Measurements from ENCODE around the gene CCDC196.
"Not testable (repeated sequence)": the region's sequence is repeated elsewhere in the genome, so short reads cannot be mapped to it uniquely, and the experiment has no call there.

CCDC196 gene

DNA sequence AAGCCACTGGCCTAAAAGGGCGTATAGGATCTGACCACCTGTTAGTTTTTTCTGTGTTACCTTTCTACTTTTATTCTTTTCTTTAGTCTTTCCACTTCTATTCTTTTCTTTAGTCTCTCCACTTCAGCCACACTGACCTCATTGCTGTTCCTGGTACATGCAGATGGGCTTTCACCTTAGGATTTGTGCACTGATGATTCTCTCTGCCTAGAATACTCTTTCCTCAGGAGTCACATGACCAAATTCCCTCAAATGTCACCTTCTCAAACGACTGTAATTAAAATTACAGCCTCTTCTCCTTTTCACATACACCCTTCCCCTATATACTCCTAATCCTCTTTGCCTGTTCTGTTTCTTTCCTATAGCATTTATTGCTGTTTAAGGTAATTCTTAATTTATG, 57.8 kb downstream of the CCDC196 start:
- ATAC-seq (replicated peaks) = no peak
- H3K36me3 Mint-ChIP-seq (ENCODE audit: insufficient read depth) = no peaks in the 10 kb centered on the region
- no peak for DNase-seq
- no peaks in the 10 kb centered on the region for H3K27me3 Mint-ChIP-seq
- H3K4me3 Mint-ChIP-seq = no peak overlapping the region
- H3K9me3 Mint-ChIP-seq = peaks cover 0 to 2% of the 10 kb centered on the region in 2 donors
- H3K27ac Mint-ChIP-seq = no peak overlapping the region
- H3K4me1 Mint-ChIP-seq (ENCODE audit: low read depth in 2 of 2) = peaks cover 0 to 1% of the 10 kb centered on the region in 2 donors

DNA sequence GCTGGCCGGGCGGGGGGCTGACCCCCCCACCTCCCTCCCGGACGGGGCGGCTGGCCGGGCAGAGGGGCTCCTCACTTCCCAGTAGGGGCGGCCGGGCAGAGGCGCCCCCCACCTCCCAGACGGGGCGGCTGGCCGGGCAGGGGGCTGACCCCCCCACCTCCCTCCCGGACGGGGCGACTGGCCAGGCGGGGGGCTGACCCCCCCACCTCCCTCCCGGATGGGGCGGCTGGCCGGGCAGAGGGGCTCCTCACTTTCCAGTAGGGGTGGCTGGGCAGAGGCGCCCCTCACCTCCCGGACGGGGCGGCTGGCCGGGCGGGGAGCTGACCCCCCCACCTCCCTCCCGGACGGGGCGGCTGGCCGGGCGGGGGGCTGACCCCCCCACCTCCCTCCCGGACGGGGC, 59.0 kb downstream of the CCDC196 start:
- not testable (repeated sequence) for H3K36me3 Mint-ChIP-seq (ENCODE audit: insufficient read depth); ATAC-seq (replicated peaks); DNase-seq; H3K4me3 Mint-ChIP-seq; H3K27ac Mint-ChIP-seq; H3K9me3 Mint-ChIP-seq; H3K27me3 Mint-ChIP-seq; H3K4me1 Mint-ChIP-seq (ENCODE audit: low read depth in 2 of 2)

DNA sequence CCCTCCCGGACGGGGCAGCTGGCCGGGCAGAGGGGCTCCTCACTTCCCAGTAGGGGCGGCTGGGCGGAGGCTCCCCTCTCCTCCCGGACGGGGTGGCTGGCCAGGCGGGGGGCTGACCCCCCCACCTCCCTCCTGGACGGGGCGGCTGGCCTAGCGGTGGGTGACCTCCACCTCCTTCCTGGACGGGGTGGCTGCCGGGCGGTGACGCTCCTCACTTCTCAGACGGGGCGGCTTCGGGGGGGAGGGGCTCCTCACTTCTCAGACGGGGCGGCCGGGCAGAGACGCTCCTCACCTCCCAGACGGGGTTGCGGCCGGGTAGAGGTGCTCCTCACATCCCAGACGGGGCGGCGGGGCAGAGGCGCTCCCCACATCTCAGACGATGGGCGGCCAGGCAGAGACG, 59.6 kb downstream of the CCDC196 start:
- not testable (repeated sequence) for ATAC-seq (replicated peaks); DNase-seq; H3K27me3 Mint-ChIP-seq; H3K4me1 Mint-ChIP-seq (ENCODE audit: low read depth in 2 of 2); H3K4me3 Mint-ChIP-seq; H3K9me3 Mint-ChIP-seq; H3K27ac Mint-ChIP-seq; H3K36me3 Mint-ChIP-seq (ENCODE audit: insufficient read depth)
